Ovary (tissue), 3 donors: ENCODE data around the gene DPF3.

Experiments
- EP300 ChIP-seq: sonication (generic); formaldehyde crosslinking; IDR thresholded peaks from one replicate; pipeline ENCODE4 v1.6.1; 2017; ENCODE audit warnings: antibody characterized with exemption
- POLR2A ChIP-seq: fragments of 450-650 bp; IDR thresholded peaks from one replicate; pipeline ENCODE4 v1.6.1; 2017; ENCODE audit warnings: antibody characterized with exemption, mild to moderate bottlenecking, moderate library complexity
- TF ChIP-seq, protein P1 (sequence below), 3 donors: fragments of 450-650 bp in 2 of 3; fragments of 200-600 bp in 1 of 3; IDR thresholded peaks; one replicate each; pipeline versions ENCODE4 v1.5.1 to v1.8.0; 2016 to 2022; ENCODE audit warnings: antibody characterized with exemption in 3 of 3, mild to moderate bottlenecking in 1 of 3
- donor health status: DM: no; HTN: no; CAD: no.

DNA sequence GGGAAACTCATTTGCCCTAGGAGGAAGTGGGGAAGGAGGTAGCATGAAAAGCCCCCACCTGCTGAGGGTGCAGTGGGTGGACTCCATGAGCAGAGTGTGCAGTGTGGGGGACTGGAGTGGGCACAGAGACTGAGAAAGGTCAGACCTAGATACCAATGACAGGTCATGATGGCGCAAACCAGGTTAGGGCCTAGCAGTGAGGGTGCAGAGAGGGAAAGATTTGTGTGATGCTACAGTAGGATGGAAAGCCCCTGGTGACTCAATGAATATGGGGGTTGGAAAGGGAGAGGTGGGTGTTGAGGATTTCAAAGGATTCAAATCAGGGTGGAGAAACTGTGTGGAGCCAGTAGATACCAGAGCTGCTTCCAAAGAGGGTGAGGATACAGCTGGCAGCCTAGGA, 319.2 kb downstream of the DPF3 start:
- TF ChIP-seq, protein P1, sequence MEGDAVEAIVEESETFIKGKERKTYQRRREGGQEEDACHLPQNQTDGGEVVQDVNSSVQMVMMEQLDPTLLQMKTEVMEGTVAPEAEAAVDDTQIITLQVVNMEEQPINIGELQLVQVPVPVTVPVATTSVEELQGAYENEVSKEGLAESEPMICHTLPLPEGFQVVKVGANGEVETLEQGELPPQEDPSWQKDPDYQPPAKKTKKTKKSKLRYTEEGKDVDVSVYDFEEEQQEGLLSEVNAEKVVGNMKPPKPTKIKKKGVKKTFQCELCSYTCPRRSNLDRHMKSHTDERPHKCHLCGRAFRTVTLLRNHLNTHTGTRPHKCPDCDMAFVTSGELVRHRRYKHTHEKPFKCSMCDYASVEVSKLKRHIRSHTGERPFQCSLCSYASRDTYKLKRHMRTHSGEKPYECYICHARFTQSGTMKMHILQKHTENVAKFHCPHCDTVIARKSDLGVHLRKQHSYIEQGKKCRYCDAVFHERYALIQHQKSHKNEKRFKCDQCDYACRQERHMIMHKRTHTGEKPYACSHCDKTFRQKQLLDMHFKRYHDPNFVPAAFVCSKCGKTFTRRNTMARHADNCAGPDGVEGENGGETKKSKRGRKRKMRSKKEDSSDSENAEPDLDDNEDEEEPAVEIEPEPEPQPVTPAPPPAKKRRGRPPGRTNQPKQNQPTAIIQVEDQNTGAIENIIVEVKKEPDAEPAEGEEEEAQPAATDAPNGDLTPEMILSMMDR (IDR thresholded peaks at IDR 0.05), result no peak
- TF ChIP-seq POLR2A, result no peak
- no peak for TF ChIP-seq EP300
